GM12801 (cell line): Measurements from ENCODE around the gene DLK1.

Experiments used
- CTCF ChIP-seq: IDR thresholded peaks from one replicate; pipeline ENCODE4 v1.5.1; 2011; ENCODE audit warnings: control low read depth; ENCODE audit not compliant: insufficient read length; ENCODE audit errors: extremely low read depth

The DLK1 gene

DNA sequence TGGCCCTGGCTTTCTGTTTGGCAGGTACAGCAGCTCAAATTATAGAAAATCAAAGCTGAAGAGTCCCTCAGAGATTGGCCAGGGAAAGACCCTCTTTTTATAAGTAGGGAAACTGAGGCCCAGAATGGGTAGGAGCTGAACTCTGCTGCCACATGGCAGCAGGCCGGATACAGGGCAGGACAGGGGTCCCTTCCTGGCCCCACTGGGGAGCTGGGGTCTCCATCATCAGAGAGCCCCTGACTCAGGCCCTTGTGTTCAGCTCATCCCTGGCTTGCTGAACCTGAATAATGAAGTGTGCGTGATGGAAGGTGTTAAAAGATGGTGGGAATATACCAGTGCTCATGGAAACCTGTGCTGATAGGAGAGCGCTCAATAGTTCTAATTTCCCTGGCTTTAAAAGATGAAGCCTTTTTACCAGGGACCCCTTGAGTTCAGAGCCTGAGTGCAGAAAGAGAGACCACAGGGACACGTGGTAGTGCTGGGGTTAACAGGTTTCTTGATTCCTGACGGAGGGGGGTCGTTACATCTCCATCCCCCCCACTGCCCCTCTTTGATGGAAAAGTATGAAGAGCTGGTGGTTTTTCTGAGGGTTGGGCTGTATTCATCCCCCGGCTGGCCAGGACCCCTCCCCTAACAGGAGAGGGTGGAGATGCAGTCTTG, 4.4 kb downstream of the DLK1 start:
- TF ChIP-seq CTCF: no peak

- no peak for TF ChIP-seq CTCF
Observed at GRCh38 chr14:100731846-100732765, 5.4 kb downstream of the DLK1 start.

GRCh38 chr14:100732766-100733100, 6.0 kb downstream of the DLK1 start:
- no peak for TF ChIP-seq CTCF

DNA sequence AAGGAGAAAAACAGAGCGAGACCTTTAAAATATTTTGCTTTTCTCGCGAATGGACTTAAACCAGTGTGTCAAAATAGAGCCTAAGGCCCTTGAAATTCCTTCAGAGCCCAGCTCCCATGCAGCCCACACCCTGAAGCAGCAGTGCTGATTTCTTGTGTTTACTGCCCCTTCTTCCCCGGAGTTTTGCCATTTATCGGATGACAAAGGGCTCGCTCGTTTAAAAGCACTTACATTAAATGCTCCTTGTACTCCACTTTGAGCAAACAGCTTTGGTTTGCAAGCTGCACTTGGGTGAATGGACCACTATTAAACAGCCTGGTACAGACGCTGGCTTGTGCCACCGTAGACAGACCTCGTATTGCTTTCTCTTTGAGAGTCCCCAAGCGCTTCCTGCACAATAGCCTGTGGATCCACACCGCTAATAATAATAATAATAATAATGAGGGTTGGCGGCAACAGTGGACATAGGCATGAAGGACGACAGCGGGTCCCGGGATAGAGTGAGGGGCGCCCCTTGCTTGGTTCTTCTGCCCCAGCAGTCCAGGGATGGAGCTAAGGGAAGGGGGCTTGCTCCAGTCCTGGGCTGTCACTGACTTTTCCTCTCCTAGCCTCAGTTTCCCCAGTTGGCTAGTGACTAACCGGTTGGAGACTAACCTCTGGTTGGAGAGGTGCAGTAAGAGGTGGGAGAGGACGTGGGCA, 6.6 kb downstream of the DLK1 start:
- no peak for TF ChIP-seq CTCF

DNA sequence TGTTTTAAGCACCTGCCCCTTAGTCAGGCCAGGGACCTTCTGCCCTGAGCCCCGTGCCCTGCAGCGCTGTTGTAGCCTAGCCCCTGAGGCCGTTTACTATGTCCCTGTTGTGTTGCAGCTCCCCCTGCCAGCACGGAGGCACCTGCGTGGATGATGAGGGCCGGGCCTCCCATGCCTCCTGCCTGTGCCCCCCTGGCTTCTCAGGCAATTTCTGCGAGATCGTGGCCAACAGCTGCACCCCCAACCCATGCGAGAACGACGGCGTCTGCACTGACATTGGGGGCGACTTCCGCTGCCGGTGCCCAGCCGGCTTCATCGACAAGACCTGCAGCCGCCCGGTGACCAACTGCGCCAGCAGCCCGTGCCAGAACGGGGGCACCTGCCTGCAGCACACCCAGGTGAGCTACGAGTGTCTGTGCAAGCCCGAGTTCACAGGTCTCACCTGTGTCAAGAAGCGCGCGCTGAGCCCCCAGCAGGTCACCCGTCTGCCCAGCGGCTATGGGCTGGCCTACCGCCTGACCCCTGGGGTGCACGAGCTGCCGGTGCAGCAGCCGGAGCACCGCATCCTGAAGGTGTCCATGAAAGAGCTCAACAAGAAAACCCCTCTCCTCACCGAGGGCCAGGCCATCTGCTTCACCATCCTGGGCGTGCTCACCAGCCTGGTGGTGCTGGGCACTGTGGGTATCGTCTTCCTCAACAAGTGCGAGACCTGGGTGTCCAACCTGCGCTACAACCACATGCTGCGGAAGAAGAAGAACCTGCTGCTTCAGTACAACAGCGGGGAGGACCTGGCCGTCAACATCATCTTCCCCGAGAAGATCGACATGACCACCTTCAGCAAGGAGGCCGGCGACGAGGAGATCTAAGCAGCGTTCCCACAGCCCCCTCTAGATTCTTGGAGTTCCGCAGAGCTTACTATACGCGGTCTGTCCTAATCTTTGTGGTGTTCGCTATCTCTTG, 7.6 kb downstream of the DLK1 start:
- no peak for TF ChIP-seq CTCF

- TF ChIP-seq CTCF: no peak
Observed at GRCh38 chr14:100735271-100735670, 8.6 kb downstream of the DLK1 start.
